ENCODE results near the gene PLCB2.

PLCB2 gene

DNA sequence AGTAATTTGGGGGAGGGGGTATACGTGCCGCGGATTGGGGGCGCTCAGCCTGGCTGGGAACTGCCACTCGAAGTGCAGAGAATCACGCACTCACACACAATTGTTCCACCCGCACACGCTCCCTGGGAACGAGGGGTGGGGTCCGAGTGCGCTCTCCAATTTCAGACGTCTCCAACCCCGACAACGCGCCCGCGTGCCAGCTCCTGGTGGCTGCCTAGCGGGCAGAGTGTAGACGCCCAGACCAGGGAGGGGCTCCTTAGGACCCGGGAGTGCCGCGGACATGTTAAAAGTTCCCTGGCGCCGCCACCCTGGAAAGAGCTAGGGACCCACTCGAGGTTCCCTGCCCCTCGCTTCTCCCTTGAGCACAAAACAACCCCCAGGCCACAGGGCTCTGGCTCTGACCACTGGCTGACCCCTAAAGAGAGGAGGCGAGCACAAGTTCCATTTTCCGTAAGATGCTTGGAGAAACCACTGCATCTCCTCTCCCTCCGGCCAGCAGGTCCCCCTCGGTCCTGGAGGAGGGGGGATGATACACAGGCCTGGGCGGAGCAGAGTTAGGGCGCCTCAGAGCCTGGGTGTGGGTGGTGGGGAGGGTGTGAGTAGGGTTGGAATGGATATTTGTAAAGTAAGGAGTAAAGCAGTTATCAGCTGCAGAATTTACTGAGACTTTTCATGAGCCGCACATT, 24.0 kb downstream of the PLCB2 start:
- DNase-seq = no peak

GRCh38 chr15:40282869-40283614, 24.7 kb downstream of the PLCB2 start, which contains the start of gene ANKRD63:
ANKRD63 (minus strand) TSS chr15:40283064; CDS start chr15:40282586, 478 bp downstream.
- no peak for DNase-seq

GRCh38 chr15:40282147-40282868, 25.4 kb downstream of the PLCB2 start:
- no peak for DNase-seq

- DNase-seq = no peak
Measured at GRCh38 chr15:40281801-40282146, 26.0 kb downstream of the PLCB2 start.

DNA sequence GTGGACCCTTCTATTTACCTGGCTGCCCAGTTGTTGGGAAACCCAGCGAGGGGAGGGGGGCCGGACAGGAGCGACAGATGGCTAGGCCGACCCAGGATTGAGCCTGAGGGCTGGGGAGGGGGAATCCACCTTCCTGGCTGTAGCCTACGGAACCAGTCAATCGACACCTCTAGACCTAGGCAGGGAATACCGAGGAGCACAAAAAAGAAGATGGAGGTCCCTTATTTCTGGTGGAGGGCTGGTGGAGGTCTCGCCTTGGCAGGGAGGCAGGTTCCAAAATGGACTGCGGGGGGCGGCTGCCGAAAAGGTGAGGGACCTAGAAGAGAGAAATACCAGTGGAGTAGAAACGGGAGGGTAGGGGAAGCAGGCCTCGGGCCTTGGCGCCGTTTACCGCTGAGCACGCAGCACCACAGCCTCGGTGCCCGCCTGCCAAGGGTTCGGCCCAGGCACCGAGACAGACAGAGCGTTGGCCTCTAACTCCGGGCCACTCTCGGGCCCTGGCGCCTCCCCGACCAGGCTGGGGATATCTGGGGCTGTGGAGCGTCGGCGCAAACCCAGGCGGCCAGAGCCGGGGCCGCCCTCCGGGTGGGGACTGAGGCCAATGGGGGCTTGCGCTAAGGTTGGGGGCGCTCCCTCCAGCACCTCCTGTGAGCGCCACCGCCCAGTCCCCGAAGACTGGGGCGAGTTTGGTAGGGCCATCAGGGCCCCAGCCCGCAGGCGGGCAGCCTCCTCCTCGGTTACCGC, 26.5 kb downstream of the PLCB2 start:
- DNase-seq = no peak

- no peak for DNase-seq
Measured at GRCh38 chr15:40280260-40281056, 27.3 kb downstream of the PLCB2 start.

DNA sequence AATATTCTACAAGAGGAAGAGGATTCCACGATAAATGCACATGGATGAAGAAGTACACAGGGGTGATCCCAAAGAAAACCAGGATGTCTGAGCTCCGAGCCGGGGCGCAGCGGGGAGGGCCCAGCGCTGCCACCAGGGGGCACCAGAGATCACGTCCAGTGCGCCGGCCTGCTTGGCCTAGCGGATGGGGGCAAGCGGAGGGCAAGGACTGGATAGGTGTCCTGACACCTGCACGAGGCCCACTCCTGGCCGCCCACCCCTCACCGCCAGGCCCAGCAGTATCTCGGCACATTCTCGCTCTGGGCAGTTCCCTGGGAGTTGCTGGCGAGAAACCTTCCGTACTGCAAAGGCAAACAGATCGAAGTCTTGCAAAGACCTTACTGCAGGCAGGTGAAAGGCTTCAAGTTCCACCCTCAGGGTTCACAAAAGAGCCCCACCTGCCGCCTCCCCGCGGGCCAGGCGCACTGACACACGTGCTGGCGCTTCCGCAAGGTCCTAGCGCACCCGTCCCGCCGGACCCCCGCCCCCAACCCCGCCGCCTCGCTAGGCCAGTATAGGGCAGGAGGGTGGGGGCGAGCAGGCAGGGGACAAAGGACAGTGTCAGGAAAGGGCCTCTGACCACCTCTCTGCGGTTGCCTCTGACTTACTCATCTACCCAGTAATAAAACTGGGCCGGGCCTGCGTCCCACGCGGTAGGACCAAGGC, 28.1 kb downstream of the PLCB2 start:
- DNase-seq = peak; percentile 46

GRCh38 chr15:40278026-40278425, 29.7 kb downstream of the PLCB2 start:
- DNase-seq = no peak

DNA sequence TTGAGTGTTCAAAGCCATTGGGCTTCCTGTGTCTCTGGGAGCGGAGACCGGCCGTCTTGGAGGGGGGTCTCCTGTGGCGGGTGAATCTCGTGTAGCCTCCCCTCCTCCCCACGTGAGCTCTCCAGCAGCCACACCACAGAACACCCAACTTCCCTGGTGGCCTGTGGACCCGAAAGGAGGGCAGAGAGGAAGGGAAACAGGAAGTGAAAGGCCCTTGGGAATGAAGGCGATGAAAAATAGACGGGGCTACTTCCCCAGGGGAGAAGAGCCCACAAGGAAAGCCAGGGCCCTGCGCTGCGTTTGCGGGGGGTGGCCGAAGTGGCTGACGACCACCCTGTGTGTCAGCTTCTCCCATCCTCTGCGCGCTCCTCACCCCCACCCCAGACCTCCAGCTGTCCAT, 30.3 kb downstream of the PLCB2 start:
- no peak for DNase-seq

DNA sequence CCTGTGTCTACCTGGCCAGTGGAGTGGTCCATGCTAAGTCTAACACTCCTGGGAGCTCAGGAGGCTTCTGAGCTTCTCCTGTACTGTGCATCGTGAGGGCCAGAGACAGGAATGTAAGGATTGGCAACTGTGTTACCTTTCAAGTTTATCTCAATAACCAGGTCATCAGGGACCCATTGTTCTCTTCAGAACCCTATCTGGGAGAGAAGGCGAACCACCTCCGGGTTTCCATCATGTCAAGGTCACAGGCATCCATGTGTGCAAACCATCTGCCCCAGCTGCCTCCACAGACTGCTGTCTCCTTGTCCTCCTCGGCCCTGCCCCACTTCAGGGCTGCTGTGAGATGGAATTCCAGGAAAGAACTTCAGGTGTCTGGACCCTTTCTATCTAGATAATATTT, 30.8 kb downstream of the PLCB2 start:
- no peak for DNase-seq

DNA sequence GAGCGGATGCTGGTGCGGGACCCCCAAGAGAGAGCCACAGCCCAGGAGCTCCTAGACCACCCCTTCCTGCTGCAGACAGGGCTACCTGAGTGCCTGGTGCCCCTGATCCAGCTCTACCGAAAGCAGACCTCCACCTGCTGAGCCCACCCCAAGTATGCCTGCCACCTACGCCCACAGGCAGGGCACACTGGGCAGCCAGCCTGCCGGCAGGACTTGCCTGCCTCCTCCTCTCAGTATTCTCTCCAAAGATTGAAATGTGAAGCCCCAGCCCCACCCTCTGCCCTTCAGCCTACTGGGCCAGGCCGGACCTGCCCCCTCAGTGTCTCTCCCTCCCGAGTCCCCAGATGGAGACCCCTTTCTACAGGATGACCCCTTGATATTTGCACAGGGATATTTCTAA, 31.8 kb downstream of the PLCB2 start:
- DNase-seq = no peak

GRCh38 chr15:40275523-40275922, 32.2 kb downstream of the PLCB2 start:
- no peak for DNase-seq

GRCh38 chr15:40274350-40275274, 33.1 kb downstream of the PLCB2 start:
- peak; percentile 65 for DNase-seq

GRCh38 chr15:40273428-40273827, 34.3 kb downstream of the PLCB2 start:
- DNase-seq = no peak

GRCh38 chr15:40272485-40273056, 35.2 kb downstream of the PLCB2 start:
- DNase-seq = no peak

- DNase-seq = no peak
Measured at GRCh38 chr15:40271685-40272484, 35.9 kb downstream of the PLCB2 start.

DNA sequence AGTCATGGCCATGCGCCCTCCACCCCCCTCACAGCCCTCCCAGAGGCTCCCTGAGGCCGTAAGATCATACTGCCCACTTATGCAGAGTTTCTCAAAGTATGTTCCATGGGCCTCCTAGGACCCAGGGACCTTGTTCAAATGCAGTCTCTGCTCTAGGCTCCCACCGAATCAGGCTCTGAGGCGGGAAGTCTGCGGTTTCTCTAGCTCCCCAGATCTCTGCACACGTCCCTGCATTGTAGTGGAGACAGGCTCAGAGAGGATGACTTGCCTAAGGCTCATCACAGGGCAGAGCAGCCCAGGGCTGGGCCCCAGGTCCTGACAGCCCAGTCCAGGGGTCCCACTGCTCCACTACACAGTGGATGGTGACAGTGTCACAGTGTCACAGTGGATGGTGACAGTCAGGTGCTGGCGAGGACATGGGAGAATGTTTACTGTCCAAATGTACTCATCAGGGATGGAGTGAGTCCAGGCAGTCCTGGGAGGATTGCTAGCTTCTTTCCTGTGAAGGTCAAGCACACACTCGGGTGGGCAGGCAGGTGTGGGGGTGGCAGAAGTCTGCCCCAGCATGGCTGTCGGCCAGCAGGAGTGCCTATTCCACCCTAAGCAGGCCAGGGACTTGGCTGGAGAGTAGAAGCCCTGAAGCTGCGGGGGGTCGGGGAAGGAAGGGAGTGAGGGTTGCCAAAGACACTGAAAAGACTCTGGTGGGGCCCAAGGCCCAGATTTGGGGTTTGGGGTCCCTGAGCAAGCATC, 37.3 kb downstream of the PLCB2 start:
- no peak for DNase-seq

GRCh38 chr15:40269604-40270003, 38.1 kb downstream of the PLCB2 start:
- no peak for DNase-seq

DNA sequence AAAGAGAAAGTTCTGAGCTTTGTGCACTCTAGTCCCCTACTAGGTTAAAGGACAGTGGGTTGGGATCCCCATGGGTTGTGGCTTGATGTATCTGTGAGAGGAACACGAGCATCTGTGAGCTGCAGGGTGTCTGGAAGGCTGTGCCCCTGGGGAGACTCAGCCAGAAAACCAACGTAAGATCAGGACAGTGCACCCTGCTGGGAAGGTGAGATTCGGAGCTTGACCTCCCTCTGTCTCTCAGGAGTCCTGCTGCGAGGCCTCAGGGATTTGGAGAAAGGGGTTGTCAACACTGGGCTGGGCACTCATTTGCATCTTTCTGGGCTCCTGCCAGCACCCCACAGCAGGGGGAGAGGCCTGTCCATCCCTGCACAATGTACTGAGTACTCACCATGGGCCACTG, 40.1 kb downstream of the PLCB2 start:
- DNase-seq = no peak
